HG03565 (cell line): ENCODE results near the gene FHIT.
"Not testable (repeated sequence)": the region's sequence is repeated elsewhere in the genome, so short reads cannot be mapped to it uniquely, and the experiment has no call there.

Experiments
- ATAC-seq: cut with Tn5 transposase; IDR thresholded peaks from one replicate; pipeline ENCODE4 v1.9.1; 2021; ENCODE audit warnings: mild to moderate bottlenecking, moderate library complexity; ENCODE audit not compliant: unreplicated experiment

Gene FHIT

DNA sequence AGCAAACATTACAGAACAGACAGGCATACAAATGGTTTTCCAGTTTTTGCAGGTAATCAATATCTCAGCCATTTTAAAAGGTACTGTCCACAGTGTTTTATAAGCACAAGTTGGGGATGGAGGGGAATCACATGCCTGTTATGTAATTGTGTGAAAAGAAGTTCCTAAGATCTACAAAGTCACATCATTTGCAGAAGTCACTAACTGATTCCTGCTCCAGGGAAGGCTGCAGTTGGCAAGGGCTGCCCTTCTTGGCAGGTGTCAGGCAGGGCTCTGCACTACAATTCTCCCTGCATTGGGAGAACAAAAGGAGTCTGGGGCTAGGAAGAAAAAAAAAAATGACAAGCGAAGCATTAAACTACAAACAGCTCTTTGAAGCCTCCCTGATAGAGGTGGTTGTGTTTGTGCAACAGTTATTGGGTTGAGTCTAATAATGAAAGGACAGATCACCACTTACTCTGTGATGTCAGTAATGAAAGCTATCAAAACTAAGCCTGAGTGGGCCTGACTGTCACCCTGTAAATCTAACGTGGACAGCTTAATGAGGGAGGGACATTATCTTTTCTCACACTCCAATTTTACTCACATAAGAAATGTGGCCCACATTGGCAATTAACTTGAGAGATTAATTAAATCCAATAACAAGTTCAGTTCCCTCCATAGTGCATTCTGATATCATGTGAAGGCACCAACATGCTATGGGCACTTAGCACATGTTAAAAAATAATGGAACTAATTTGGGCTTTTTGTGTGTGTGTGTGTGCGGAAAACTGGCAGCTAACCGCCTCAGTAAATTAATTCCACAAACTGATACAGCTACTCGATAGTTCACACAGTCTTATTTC, 242.9 kb downstream of the FHIT start:
- ATAC-seq = no peak

DNA sequence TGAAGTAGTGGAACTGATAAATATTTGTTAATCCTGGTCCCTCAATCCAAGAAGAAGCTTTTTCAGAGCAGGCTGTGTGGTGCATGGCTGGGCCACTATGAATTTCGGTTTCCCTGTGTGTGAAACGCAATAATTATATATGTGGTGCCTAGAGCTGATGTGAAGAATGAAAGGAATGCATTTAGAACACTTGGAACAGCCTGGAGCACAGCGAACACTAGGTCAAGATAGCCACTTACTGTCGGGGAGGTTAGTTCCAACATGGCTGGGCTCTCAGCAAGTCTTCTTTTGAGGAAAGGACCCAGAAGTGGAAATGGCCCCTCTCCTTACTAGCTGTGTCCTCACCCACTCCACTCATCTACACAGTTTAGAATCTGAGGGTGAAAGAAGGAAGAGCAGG, 245.7 kb downstream of the FHIT start:
- ATAC-seq = no peak

GRCh38 chr3:60998858-60999257, 252.4 kb downstream of the FHIT start:
- ATAC-seq = no peak

GRCh38 chr3:60992395-60992794, 258.9 kb downstream of the FHIT start:
- no peak for ATAC-seq

- no peak for ATAC-seq
Observed at GRCh38 chr3:60990442-60990730, 260.9 kb downstream of the FHIT start.

- no peak for ATAC-seq
Observed at GRCh38 chr3:60989626-60990441, 261.4 kb downstream of the FHIT start.

GRCh38 chr3:60987191-60987590, 264.1 kb downstream of the FHIT start:
- ATAC-seq = not testable (repeated sequence)

- ATAC-seq = no peak
Observed at GRCh38 chr3:60986552-60986951, 264.7 kb downstream of the FHIT start.

- no peak for ATAC-seq
Observed at GRCh38 chr3:60983906-60984305, 267.3 kb downstream of the FHIT start.

DNA sequence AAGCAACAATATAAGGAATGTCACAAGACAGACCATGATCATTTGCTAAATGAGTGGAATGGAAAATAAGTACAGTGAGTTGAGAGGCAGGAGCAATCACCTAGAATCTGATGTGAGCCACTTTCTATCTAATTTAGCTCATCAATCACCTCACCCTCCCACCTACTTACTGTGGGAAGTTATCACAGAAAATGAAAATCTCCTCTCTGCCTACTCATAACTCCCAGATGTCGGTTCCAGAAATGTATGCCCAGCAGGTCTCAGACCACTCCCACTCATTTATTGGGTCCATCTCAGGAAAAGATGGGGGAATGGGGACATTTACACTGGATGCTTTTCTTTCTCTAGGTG, 270.9 kb downstream of the FHIT start:
- ATAC-seq = no peak

- ATAC-seq = no peak
Observed at GRCh38 chr3:60979461-60980341, 271.6 kb downstream of the FHIT start.

DNA sequence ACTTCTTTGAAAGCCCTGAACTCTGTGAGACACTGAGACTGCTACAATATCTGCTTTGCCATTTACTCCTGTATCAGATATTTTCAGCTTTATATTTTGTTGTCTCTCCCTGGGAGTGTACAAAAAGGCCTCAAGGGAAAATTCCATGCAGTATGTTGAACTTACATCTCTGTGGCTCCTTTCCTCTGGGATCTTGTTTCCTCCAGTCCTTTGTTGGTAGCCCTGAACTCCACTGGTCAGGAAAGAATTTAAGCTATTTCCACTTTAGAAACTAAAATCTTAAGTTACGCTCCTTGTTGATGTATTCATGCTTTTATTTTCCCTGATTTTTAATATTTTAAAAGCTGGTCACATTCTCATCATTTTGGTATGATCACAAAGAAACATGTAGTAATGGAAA, 277.9 kb downstream of the FHIT start:
- no peak for ATAC-seq

DNA sequence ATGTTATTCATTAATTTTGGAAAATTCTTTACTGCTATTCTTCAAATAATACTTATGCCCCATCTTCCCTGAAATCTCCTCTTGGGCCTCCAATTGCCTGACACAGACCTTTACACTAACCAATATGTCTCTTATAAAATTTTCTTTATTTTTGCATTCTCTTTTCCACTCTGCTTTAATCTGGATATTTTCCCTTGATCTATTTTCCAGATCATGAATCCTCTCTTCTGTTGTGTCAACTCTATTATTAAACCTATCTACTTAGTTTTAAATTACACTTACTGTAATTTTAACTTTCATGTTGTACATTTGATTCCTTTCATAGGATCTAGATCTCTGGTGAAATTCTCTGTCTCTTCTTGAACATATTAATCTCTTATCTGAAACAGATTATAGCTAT, 278.7 kb downstream of the FHIT start:
- no peak for ATAC-seq

DNA sequence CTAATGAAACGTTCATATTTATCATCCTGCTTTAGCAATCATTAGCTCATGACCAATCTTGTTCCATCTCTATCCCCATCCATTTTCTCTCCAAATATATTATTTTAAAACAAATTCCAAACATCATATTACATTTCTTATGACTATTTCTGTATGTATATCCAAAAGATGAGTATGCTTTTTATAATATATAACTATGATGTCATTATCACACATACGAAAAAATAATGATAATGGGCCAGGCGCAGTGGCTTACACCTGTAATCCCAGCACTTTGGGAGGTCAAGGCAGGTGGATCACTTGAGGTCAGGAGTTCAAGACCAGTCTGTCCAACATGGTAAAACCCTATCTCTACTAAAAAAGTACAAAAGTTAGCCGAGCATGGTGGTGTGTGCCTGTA, 280.4 kb downstream of the FHIT start:
- ATAC-seq = no peak

DNA sequence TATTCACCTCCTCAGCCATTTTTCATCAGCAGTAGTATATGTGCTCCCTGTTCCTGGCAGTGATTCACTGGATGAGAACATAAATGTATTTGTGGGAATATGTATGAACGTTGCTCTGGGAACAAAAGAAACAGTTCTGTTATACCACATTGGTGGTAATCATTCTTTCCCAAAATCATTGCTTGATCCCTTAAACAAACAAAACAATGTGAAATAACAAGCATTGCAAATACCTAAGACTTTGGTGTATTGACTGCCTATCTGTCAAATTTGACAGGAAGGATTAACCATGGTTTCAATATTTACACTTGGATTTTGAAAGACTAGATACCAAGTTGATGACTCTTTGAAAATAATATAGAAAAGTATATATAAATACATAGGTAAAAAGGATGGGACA, 284.1 kb downstream of the FHIT start:
- no peak for ATAC-seq

GRCh38 chr3:60957541-60957940, 293.7 kb downstream of the FHIT start:
- no peak for ATAC-seq

DNA sequence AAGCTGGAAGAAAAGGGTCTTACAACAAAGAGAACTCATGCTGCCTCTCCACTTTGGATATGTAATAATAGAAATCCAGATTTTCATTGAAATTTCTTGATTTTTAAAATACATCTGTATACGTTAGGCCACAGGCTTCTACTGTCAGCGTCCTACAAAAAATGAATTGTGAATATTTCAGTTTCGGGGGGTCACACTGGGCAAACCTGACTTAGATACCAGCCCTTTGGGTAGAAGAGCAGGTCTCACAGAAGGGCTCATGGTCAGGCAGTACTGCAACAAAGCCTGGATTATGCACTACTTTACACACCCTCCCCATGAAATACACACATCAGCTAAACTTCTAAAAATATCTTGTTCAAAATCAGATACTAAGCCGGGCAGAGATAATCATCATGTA, 294.5 kb downstream of the FHIT start:
- ATAC-seq = no peak

DNA sequence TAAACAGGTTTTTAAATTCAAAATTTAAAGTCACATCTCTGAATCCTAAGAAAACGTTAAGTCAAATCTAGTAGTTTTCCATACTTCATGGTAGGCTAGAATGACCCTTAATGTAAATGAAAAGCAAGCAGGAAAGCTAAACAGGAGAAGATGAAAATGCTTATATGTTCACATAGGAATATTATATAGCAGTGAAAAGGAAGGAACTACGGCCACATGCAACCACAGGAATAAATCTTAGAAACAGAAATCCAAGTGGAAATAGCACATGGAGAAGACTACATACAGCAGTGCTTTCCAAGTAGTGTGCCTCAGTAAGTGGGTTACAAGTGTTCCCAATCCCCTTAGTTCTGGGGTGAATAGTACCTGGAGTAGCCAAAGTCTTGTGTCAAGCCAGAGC, 296.2 kb downstream of the FHIT start:
- no peak for ATAC-seq

DNA sequence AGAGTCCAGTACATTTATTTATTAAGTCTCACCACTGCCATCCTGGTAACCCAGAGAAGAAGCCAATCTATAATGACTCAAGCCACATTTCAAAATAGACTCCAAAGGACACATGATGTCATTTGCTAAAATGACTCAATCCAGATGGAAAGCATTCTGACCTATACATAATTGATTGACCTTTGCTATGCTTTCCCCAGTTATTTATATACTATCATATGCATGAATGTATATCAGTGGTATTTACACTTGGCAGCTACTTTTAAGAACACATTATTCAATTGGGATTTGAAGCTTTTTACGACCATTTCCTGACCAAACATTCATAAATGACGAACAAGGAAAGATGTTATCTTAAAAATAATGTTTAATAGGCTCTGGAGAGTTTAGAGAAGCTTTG, 297.2 kb downstream of the FHIT start:
- ATAC-seq = no peak

- ATAC-seq = no peak
Observed at GRCh38 chr3:60953351-60953750, 297.9 kb downstream of the FHIT start.

DNA sequence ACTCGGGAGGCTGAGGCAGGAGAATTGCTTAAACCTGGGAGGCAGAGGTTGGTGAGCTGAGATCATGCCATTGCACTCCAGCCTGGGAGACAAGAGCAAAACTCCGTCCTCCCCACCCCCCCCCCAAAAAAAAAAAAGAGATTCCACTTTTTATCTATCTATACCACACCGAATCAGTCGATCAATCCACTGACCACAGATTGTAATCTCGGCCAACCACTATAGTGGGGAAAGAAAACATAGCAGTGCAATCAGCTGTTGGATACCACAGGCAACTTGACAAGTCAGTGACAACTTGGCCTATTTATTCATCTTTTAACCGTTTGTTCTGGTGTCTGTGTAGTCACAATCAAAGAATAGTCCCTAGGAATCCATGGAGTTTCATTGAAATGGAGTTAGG, 299.2 kb downstream of the FHIT start:
- ATAC-seq = no peak

- ATAC-seq = no peak
Observed at GRCh38 chr3:60949146-60949545, 302.1 kb downstream of the FHIT start.
